Activated CD8-positive, alpha-beta memory T cell treated with anti-CD3 and anti-CD28 coated beads for 36 hours (primary cell): ENCODE data around the gene THRB. TPM values are rescaled to one million over a fixed set of nuclear protein-coding genes. Genes with fewer than 3 reads are reported as not detected.

Experiments
- CTCF ChIA-PET: fragments of 350-600 bp; sonication (Branson Sonifier 250); formaldehyde crosslinking; loops from one replicate; lab custom pipeline; 2021; ENCODE audit warnings: antibody characterized with exemption; lab: Charles Lee
- POLR2A ChIA-PET: fragments of 350-600 bp; sonication (Branson Sonifier 250); formaldehyde crosslinking; loops from one replicate; lab custom pipeline; 2021; ENCODE audit warnings: antibody characterized with exemption; lab: Charles Lee
- total RNA-seq, 2 experiments: library from RNA; stranded (reverse); gene quantifications; one replicate each; pipeline ENCODE4 v1.2.3, GENCODE V29; 2021

Gene THRB
- total RNA-seq, 2 experiments from 2014 or later: not detected

DNA sequence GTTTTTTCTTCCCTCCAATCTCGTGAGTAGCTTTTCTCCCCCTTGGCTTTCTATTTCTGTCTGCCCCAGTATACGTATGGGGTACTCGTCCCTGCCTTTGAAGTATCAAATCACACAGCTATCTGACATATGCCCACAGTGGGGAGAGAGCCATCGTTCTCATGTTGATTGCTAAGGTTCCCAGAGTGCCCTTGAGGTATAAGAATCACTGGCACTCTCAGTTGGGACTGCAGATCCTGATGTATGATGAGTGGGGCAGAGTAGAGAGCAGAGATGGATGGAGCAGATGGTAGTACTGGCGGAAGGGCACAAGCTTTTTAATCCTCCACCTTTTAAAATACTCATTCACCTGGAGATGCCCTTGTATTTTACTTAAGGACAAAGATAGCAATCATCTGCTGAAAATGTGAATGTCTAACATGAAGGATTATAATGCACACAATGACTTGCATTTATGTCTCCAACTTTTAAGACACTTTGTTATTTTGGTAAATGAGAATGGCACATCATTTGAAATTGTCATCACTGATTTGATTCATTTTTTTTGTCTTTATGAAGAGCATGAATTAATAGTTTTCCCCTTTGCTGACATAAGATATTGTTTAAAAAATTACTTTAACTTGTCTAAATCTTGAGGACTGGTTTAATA is 310.0 kb downstream of the THRB start:
- POLR2A ChIA-PET: no interaction called here
- CTCF ChIA-PET: no interaction called here

DNA sequence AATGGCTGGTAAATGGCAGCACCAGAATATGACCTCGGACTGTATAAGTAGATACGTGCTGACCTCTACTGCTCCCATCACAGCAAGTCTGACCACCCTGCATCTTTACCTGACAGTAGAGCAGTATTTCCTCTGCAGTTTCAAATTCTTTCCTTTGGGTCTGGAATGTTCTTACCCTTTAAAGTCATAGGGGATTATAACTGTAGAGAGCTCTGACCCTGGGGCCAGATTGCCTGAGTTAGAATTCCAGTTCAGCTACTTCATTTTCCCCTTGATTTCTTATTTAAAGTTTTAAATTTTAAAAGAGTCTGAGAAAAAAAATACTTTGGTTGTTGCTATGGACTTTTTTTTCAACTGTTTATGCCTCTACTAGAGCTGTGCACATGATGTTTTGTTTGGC is 311.9 kb downstream of the THRB start:
- CTCF ChIA-PET: no interaction called here
- POLR2A ChIA-PET: no interaction called here

DNA sequence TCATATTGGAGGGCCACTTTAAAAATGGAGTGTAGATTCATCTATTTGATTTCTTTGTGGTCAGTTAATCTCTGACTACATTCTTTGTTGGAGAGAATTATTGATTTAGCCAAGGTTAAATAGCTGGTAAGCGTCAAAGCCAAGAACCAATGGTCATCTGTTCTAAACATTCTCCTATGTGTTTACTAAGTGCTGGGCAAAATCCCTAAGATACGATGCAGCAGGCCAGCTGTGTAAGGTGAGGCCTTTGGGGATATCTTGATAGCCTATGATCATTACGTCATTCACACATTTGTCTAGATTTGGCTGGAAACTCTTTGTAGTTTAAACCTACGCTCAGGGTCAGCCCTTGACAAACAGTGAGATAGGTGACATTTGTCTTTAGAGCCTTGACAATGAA is 313.4 kb downstream of the THRB start:
- CTCF ChIA-PET: interaction anchor here (0.6 kb wide), 1 partner anchor 17 kb away, joined by 3 read pairs; no protein-coding TSS in a partner anchor
- POLR2A ChIA-PET: no interaction called here

DNA sequence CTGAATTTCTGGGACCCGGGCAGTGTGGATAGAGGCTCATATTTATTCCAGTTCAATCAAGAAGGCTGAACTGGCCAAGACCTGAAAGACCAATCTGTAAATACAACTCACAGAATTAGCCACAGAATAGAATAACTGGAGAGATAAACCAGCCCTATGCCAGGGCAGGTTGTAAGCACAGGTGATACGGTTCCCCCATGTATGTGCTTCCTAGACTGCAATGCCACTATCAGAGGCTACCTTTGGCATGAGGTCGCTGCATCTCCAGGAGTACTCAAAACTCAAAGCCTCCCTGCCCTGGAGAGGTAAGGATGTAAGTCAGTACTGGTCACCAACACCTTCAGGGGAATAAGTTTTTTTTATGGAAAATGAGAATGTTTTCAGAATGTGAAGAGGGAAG is 314.0 kb downstream of the THRB start:
- CTCF ChIA-PET: no interaction called here
- POLR2A ChIA-PET: no interaction called here

DNA sequence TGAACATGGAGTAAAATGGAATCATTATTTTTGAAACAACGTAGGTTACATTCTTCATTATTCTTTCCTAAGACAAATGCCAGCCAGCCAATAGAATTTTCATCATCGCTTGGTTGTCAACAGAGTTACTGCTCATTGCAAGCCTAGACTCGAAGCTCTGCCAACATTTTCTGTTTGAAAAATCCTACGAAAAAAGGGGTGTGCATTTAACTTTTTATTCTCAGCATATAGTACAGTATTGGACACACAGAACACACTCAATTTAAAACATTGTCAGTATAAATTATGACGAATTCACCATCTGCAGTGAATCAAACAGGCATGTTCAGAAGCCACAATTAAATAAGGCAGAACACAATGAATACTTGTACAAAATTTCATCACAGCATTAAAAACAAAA is 317.4 kb downstream of the THRB start:
- POLR2A ChIA-PET: interaction anchor here (0.5 kb wide), 1 partner anchor 387 kb away, joined by 4 read pairs; no protein-coding TSS in a partner anchor
- CTCF ChIA-PET: no interaction called here

DNA sequence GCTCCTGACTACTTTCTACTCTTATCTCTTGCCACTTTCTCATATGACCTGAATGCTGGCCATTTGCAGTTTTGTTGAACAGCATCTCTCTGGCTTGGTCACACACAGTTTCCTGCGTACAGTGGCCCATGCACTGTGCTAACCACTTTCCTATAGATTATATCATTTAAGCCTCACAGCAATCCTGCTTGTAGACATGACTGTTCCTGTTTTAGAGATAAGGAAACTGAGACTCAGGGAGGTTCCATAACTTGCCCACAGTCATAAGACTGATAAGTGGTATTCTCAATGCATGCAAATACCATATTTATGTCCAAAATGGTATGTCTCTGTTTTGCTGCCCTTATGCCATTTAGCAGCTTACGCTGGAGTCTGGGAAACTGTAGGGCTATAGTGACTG is 320.0 kb downstream of the THRB start:
- CTCF ChIA-PET: no interaction called here
- POLR2A ChIA-PET: no interaction called here

DNA sequence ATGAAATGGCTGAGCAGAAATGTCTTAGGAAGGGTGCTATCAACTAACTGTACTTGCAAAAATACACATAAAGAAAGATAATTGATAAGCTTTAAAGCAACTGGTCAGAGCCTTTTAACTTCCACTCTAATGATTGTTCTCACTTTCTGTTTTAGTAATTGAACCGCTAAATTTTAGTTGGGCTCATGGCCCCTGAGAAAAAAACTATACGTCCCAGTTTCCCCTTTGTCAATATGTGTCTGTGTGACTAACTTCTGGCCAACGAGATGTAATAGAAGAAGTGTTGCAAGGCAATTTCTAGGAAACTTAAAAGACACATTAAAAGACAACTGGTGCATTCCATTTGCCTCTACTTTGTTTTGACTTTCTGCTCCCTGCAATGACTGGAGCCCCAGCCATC is 325.7 kb downstream of the THRB start:
- ChIA-PET POLR2A (interaction anchor here (0.5 kb wide), 1 partner anchor 409 kb away, joined by 3 read pairs; no protein-coding TSS in a partner anchor), CTCF (no interaction called here)

DNA sequence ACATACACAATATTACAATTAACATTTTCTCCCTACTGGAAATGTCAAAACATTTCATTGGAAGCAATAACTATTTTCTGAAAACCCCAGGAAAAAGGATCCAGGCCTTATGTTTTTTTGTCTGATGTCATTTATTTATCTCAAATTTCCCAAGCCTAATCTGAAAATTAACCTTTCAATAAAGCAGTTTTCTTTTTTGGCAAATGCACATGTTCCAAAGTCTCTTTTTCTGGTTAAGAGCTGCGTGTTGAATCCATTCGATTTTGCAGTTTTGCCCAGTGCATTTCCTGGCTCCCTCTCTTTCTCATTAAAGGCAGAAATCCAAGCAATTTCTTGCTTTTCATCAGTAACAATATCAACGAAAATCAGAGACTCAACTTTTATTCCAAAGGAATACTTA is 327.2 kb downstream of the THRB start:
- ChIA-PET CTCF (no interaction called here), POLR2A (no interaction called here)

DNA sequence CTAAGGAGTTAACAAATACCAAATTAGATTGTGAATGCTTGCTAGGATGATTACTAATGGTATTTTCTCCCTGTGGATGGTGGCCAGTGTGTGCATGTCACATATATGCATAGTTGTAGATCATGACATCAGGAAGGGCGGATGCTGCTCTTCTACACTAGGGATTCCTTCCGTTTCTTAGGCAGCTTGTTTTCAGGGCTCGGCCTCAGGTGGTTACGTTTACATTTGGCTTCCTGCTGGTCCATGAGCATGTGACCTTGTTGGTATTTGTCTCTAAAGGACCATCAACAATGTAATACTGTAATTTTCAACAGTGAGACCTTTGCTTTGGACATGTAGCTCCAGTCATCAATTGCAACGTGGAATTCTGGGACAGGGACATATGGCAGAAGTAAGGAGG is 328.1 kb downstream of the THRB start:
- POLR2A ChIA-PET: no interaction called here
- CTCF ChIA-PET: no interaction called here

DNA sequence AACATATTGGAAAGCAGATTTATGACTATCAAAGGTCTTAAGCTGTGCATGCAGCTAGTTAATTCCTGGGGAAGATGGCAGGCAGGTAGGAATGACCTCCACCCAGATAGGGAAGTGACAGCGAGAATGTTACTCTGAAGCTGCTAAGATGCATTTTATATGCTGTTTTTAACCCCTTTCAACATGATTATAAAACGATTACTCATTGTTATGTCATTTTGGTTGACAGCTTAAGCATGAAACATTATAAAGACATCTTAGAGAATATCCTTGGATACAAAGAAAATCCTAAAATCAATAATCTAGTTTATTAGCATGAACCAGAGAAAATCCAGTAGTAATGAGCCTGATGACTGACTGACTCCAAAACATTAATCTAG is 329.1 kb downstream of the THRB start:
- CTCF ChIA-PET: no interaction called here
- POLR2A ChIA-PET: no interaction called here

DNA sequence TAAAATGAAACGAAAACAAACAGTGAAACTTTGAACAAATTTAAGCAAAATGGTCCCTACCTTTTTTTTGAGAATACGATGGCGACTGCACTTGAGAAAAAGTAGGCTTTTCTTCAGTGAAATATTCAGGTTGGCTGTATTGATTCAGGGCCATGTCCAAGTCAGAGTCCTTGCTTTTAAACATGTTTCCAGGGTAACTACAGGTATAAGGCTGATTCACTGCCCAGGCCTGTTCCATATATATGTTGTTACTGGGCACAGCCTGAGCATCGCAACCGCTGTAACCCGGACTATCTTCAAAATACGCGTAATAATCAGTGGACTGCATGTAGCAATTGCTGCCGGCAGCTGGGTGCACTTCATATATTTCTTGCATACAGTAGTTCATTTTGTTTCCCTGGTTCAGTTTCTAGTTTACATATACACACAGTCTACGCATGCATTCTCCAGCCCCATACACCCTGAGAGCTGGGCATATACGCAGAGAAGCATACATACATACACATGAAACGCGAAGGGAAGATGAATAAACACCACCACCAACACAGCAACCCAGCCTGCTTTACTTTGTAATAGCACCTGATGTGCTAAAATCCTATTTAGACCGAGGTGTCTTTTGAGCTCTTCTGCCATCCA is 329.6 kb downstream of the THRB start:
- POLR2A ChIA-PET: no interaction called here
- CTCF ChIA-PET: interaction anchor here (0.7 kb wide), 1 partner anchor 16 kb away, joined by 3 read pairs; no protein-coding TSS in a partner anchor

DNA sequence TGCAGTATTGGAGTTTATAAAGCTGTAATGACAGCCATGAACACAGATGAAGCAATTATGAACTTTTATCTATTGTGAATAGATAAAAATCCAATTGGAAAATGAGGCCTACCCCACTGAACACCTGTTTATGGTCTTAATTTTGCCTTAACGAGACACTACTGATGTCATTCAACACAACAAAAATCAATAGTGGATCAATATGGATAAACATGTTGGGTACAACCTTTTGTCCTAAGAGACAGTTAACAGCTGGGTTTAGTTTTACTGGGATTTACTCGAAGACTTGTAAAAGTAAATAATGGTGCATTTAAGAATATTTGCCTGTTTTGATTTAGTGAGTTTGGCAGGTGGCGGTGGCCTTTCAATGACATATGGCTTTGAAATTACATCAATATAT is 331.7 kb downstream of the THRB start:
- ChIA-PET CTCF (no interaction called here), POLR2A (no interaction called here)

DNA sequence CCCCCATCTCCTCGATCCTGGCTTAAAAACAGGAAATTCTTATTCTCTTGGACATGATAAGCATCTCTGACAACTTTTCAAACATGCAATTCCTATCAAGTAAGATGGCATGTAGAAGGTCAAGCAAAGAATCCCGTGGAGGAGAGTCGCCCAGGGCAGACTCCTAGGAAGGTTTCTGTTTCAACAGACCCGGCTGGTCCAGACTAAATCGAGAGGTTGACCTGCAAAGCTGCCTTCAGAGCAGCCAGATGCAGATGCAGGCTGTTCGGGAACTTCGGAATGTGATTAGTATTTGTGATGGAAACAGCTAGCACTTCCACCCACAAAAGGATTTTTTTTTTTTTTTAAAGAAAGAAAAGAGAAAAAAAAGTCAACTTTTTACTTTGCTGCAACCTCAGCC is 332.8 kb downstream of the THRB start:
- ChIA-PET POLR2A (no interaction called here), CTCF (no interaction called here)

DNA sequence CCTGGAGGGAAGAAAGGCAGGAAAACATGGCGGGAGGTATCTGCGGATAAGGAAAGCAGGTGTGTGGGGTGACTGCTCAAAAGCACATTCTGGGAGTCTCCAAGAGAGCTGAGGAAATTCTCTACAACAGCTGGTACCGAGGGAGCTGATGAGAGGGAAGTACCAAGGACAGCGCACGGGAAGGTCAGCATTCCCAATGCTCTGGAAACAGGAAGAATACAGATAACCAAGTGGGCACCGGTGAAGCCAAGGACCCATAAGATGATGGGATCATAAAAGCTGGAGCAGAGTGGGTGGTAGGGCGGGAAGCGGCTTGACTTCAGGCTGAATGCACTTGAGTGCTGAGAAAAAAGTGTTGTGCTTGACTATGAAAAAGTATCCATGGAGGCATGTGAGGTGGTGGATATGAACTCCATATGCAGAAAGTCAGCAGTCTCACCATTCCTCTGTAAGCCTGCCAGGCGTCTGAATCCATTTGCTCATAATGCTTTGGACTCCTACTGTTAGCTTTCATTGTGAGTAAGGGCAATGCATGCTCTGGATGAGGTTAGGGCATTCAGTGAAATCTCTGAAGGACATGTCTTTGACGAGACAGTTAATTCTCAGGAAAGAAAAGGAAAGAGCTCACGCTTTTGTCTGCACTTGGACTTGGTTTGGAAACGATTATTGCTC is 334.1 kb downstream of the THRB start:
- ChIA-PET CTCF (no interaction called here), POLR2A (no interaction called here)

DNA sequence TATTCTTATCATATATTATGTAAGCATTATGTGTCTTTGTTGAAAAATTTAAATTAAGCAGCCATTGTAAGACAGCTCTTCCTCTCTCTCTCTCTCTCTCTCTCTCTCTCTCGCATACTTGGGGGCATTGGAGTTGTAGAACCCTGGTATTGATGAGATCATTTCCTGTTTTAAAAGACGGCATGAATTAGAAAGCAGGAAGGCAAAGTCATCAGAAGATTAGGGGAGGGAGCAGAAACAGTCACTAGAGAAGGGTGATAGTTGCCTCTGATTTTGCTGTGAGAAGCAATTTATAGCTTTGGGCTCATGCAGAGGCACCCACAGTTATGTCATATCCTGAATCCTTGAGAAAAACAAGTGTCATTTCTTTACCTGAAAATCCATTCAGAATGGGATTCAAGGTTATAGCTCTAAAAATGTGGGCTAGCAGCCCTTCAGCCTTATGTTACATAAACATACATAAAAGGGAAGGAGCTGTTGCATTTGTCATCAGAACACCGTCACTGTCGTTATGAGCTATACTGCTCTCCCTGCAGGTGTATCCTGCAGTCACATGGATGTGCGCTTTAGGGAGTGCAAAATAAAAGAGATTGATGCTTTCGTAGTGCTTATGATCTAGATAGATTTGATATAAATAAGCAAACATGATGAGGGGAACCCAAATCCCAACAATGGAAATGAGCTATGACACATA is 335.7 kb downstream of the THRB start:
- CTCF ChIA-PET: no interaction called here
- POLR2A ChIA-PET: no interaction called here

DNA sequence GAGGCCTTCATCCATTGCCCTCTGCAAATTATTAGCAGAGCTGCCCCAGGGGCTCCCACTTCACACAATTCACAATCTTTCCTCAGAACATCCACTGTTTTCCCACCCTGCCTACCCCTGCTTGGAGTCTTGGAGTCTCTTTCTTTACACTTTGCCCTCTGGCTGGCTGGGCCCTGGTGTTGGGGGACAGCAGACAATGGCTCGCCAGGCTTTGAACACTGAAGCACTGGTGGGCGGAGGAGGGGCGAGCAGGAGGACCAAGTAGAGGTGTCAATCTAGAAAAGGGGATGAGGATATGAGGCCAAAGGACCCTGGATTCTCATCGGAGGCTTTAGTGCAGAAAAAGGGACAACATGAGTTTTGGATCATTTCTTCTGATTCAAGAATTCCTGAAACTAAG is 337.5 kb downstream of the THRB start:
- ChIA-PET POLR2A (no interaction called here), CTCF (no interaction called here)

DNA sequence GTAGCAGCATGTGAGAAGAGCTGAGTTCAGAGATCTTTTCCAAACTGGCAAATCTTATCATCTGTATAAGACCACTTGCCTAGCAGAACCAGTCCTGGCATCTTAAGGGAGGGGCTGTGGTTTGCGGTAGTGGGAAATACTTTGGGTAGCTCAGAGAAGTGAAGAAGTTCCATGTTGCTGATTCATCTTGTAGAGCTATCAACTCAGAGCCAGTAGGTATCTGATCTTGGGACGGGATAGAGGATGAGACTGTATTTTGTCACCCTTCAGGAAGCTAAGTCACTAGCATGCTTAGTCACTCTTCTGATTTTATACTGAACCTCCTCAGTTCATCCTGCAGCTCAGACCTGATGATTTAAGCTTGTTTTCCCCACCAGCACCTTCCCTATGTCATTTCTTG is 338.2 kb downstream of the THRB start:
- CTCF ChIA-PET: no interaction called here
- POLR2A ChIA-PET: no interaction called here

DNA sequence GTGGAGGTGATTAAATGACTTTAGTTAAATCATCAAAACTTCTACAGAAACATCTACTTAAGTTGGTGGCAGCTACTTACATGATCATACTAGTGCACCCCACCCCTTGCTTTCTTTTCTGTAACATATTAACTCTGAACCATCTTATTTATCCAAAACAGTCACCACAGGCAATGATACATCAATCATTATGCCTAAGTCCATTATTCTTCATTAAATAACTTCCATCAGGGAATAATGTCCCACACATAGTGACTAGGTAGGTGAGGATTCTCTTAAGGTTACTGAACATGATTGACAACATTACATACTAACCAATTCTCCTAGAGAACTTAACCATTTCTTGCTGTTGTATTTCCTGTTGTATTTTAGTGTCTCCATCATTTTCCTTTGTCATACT is 339.4 kb downstream of the THRB start:
- POLR2A ChIA-PET: no interaction called here

DNA sequence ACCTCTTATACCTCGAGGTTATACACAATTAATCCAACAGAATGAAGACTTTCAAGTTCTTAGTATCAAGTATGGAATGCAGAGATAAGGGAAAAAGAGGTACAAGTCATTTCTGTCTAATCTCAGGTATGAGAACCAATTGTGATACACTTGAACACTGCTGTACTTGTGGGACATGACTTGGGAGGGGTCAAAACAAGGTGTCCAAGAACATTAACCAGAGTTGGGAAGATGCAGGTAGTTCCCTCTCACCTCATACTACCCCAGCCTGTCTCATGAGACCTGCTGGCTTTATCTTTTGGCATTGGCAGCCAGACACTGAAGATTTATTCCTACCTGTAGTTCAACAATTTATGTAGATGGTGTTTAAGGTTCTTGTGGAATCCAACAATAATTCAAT is 339.9 kb downstream of the THRB start:
- POLR2A ChIA-PET: no interaction called here
- CTCF ChIA-PET: no interaction called here

More for the DNA sequence above, 339.4 kb downstream of the THRB start:
- CTCF ChIA-PET: no interaction called here

DNA sequence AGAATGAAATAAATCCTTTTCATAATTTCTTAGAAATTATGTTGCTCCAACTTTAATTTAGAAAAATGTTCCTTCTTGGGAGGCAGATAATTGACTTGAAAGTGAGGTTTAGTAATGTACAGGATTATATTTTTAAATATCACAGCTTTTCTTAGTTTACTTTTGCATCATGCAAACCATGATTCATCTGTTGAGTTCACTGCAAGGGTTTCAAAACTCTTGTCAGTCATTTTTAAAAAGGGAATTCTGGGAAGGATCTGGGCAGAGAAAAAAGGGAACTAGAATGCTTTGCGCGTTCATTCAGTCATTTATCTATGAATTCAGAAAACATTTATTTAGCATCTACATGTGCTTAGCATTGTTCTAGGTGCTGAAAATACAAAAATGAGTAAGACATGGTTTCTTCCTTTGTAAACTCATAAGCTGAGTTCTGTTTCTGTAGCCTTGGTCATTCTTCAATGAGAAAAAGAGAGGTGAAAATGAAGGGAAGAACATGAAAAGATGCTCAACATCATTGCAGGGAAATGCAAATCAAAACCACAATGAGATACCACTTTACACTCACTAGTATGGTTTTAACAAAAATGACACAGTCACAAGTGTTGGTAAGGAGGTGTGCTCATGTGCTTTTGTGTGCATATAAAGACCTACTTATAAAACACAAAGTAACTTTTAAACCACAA is 340.5 kb downstream of the THRB start:
- CTCF ChIA-PET: no interaction called here
- POLR2A ChIA-PET: no interaction called here
